T-cell (primary cell): Measurements from ENCODE around the gene MAPKAP1. TPM values are rescaled to one million over a fixed set of nuclear protein-coding genes. Genes with fewer than 3 reads are reported as not detected.

Experiments
- ATAC-seq, 4 experiments: fragments of 200-7000 bp in 3 of 4; fragments of 150-1000 bp in 1 of 4; cut with Tn5 transposase; replicated peaks in 1 of 4; 1 replicate in 3 of 4; 2 replicates in 1 of 4; pipeline ENCODE4 v1.10.0; 2021; ENCODE audit warnings: moderate library complexity in 3 of 4, mild to moderate bottlenecking in 2 of 4, moderate number of reproducible peaks in 1 of 4
- CTCF ChIA-PET, 2 donors: fragments of 300-600 bp; sonication (Branson Sonifier 250); formaldehyde crosslinking; loops; one replicate each; lab custom pipeline; 2022; ENCODE audit warnings: antibody characterized with exemption in 2 of 2; lab: Charles Lee
- POLR2A ChIA-PET, 2 donors: fragments of 300-600 bp; sonication (Branson Sonifier 250); formaldehyde crosslinking; loops; one replicate each; lab custom pipeline; 2022; ENCODE audit warnings: antibody characterized with exemption in 2 of 2; lab: Charles Lee
- DNase-seq, 35 experiments: peaks; one replicate each; pipeline versions ENCODE4 v3.0.0 to v3.0.0-alpha.2; 2013 to 2023
- H3K27ac ChIP-seq: one replicate; pipeline ENCODE4 v1.5.1; 2013; ENCODE audit warnings: low read length
- H3K27me3 ChIP-seq, 2 experiments: replicated peaks in 1 of 2; 1 replicate in 1 of 2; 2 replicates in 1 of 2; pipeline versions ENCODE4 v1.6.1 to v1.7.0; 2013; ENCODE audit warnings: low read length in 1 of 2, mixed read lengths in 1 of 2; ENCODE audit not compliant: control insufficient read depth in 2 of 2, insufficient read depth in 2 of 2; ENCODE audit errors: extremely low read depth in 1 of 2
- H3K36me3 ChIP-seq, 2 donors: 1 replicate in 1 of 2; 2 replicates in 1 of 2; pipeline versions ENCODE4 v1.6.1 to v1.7.0; 2013; ENCODE audit warnings: low read length in 1 of 2; ENCODE audit not compliant: control insufficient read depth in 2 of 2, insufficient read depth in 1 of 2; ENCODE audit errors: extremely low read depth in 1 of 2
- H3K4me1 ChIP-seq, 2 experiments: 1 replicate in 1 of 2; 2 replicates in 1 of 2; pipeline versions ENCODE4 v1.6.1 to v1.7.0; 2013; ENCODE audit warnings: low read length in 2 of 2, mixed read lengths in 1 of 2; ENCODE audit not compliant: insufficient read depth in 2 of 2, control insufficient read depth in 1 of 2; ENCODE audit errors: extremely low read depth in 1 of 2
- H3K4me3 ChIP-seq, 2 donors: 1 replicate in 1 of 2; 2 replicates in 1 of 2; pipeline versions ENCODE4 v1.5.1 to v1.7.0; 2013; ENCODE audit warnings: mild to moderate bottlenecking in 2 of 2, low read length in 1 of 2, moderate library complexity in 1 of 2; ENCODE audit not compliant: control insufficient read depth in 1 of 2; ENCODE audit errors: extremely low read depth in 1 of 2
- H3K9me3 ChIP-seq: 2 replicates; pipeline ENCODE4 v1.7.0; 2013
- H3K27ac Mint-ChIP-seq, 2 donors: one replicate each; pipeline ENCODE4 v1.8.0; 2020 to 2021; ENCODE audit warnings: mild to moderate bottlenecking in 2 of 2, mixed read lengths in 2 of 2
- H3K27me3 Mint-ChIP-seq, 2 donors: one replicate each; pipeline ENCODE4 v1.8.0; 2021 to 2022; ENCODE audit warnings: mixed read lengths in 2 of 2
- H3K36me3 Mint-ChIP-seq: one replicate; pipeline ENCODE4 v1.8.0; 2021; ENCODE audit warnings: mixed read lengths
- H3K4me1 Mint-ChIP-seq, 3 donors: one replicate each; pipeline ENCODE4 v1.8.0; 2020 to 2022; ENCODE audit warnings: mixed read lengths in 3 of 3, mild to moderate bottlenecking in 1 of 3
- H3K4me3 Mint-ChIP-seq, 3 donors: one replicate each; pipeline ENCODE4 v1.8.0; 2020 to 2022; ENCODE audit warnings: mild to moderate bottlenecking in 3 of 3, mixed read lengths in 3 of 3, moderate library complexity in 3 of 3
- H3K9me3 Mint-ChIP-seq, 3 donors: one replicate each; pipeline ENCODE4 v1.8.0; 2020 to 2022; ENCODE audit warnings: mixed read lengths in 3 of 3
- WGBS: methylation state at CpG from one replicate; pipeline ENCODE4 v1.1.5; 2013; ENCODE audit warnings: missing lambda C conversion rate; ENCODE audit not compliant: insufficient coverage; 5-methylcytosine and 5-hydroxymethylcytosine counted together
- total RNA-seq, 35 experiments: library from RNA in 6 of 35; stranded (reverse) in 6 of 35; fragments of 120-200 nt in 1 of 35; gene quantifications; one replicate each; pipeline versions ENCODE4 v1.2.1 to v1.2.4 and lab custom pipeline; 2013 to 2026

MAPKAP1 gene
- total RNA-seq, 5 donors from 2014 or later (not counting 1 experiment from before 2014, with no cell fraction given): 50.2 to 60.3 (median 55.6) TPM

- Histone ChIP-seq H3K9me3 (no peaks in the 10 kb centered on the region), H3K36me3 (no peaks in the 10 kb centered on the region), H3K4me1 (peaks cover 0 to 2% of the 10 kb centered on the region in 2 experiments), H3K4me3 (no peak overlapping the region), H3K27me3 (peaks cover 0 to 34% of the 10 kb centered on the region in 2 experiments), H3K27ac (no peak overlapping the region)
- Mint-ChIP-seq H3K4me1 (peaks cover 7 to 17% (median 8%) of the 10 kb centered on the region in 3 donors), H3K27me3 (peaks cover 20 to 22% of the 10 kb centered on the region in 2 donors), H3K36me3 (no peaks in the 10 kb centered on the region), H3K27ac (no peak overlapping the region), H3K9me3 (no peaks in the 10 kb centered on the region), H3K4me3 (no peak overlapping the region)
- ATAC-seq (no peak), DNase-seq (no peak)
- CTCF ChIA-PET: no interaction called here
- 81% methylated on average over 7 of the region's 8 CpGs for WGBS
- POLR2A ChIA-PET: no interaction called here
Measured at GRCh38 chr9:125413579-125413978, 293.4 kb downstream of the MAPKAP1 start.

- Histone ChIP-seq H3K36me3 (no peaks in the 10 kb centered on the region), H3K27me3 (peaks cover 0 to 48% of the 10 kb centered on the region in 2 experiments), H3K4me1 (peaks cover 0 to 16% of the 10 kb centered on the region in 2 experiments), H3K4me3 (no peak overlapping the region), H3K27ac (no peak overlapping the region), H3K9me3 (no peaks in the 10 kb centered on the region)
- ATAC-seq (no peak), DNase-seq (no peak)
- H3K9me3 Mint-ChIP-seq: no peaks in the 10 kb centered on the region
- H3K4me1 Mint-ChIP-seq: peaks cover 10 to 18% (median 12%) of the 10 kb centered on the region in 3 donors
- no peak overlapping the region for H3K4me3 Mint-ChIP-seq
- H3K27me3 Mint-ChIP-seq: peaks cover 23 to 26% of the 10 kb centered on the region in 2 donors
- POLR2A ChIA-PET: no interaction called here
- H3K27ac Mint-ChIP-seq: no peak overlapping the region
- WGBS: 67% methylated on average over 7 of the region's 10 CpGs
- H3K36me3 Mint-ChIP-seq: no peaks in the 10 kb centered on the region
- CTCF ChIA-PET: no interaction called here
Measured at GRCh38 chr9:125412166-125412565, 294.8 kb downstream of the MAPKAP1 start.

GRCh38 chr9:125411171-125411756 lies 295.7 kb downstream of the MAPKAP1 start:
- peaks cover 29 to 35% of the 10 kb centered on the region in 2 donors for H3K27me3 Mint-ChIP-seq
- H3K27ac ChIP-seq: no peak overlapping the region
- H3K4me3 ChIP-seq: no peak overlapping the region
- H3K27me3 ChIP-seq: peaks cover 0 to 57% of the 10 kb centered on the region in 2 experiments
- POLR2A ChIA-PET: no interaction called here
- CTCF ChIA-PET: interaction anchor here in 1 of 2 donors (0.6 kb wide), 1 partner anchor 993 kb away, joined by 4 read pairs; no protein-coding TSS in a partner anchor
- DNase-seq (no peak), ATAC-seq (no peak)
- H3K27ac Mint-ChIP-seq: no peak overlapping the region
- peaks cover 10 to 18% (median 12%) of the 10 kb centered on the region in 3 donors for H3K4me1 Mint-ChIP-seq
- no peaks in the 10 kb centered on the region for H3K36me3 ChIP-seq
- H3K9me3 ChIP-seq: no peaks in the 10 kb centered on the region
- no peaks in the 10 kb centered on the region for H3K9me3 Mint-ChIP-seq
- H3K4me1 ChIP-seq: peaks cover 0 to 16% of the 10 kb centered on the region in 2 experiments
- whole genome bisulfite sequencing: 80% methylated on average over 10 of the region's 14 CpGs
- no peaks in the 10 kb centered on the region for H3K36me3 Mint-ChIP-seq
- H3K4me3 Mint-ChIP-seq: peak overlapping the region in 2 of 3 donors; percentile 43 to 62

GRCh38 chr9:125410522-125410894 lies 296.5 kb downstream of the MAPKAP1 start:
- no peak for ATAC-seq
- H3K27me3 ChIP-seq: peaks cover 0 to 61% of the 10 kb centered on the region in 2 experiments
- no peak overlapping the region for H3K4me3 ChIP-seq
- H3K4me1 ChIP-seq: peaks cover 0 to 16% of the 10 kb centered on the region in 2 experiments
- peaks cover 10 to 18% (median 12%) of the 10 kb centered on the region in 3 donors for H3K4me1 Mint-ChIP-seq
- no peaks in the 10 kb centered on the region for H3K36me3 ChIP-seq
- ChIA-PET POLR2A (no interaction called here), CTCF (no interaction called here)
- DNase-seq: no peak
- H3K27ac ChIP-seq: no peak overlapping the region
- peak overlapping the region in 2 of 3 donors; percentile 22 to 87 for H3K4me3 Mint-ChIP-seq
- no peaks in the 10 kb centered on the region for H3K36me3 Mint-ChIP-seq
- WGBS: 95% methylated on average over 21 of the region's 24 CpGs
- H3K27me3 Mint-ChIP-seq: peaks cover 35 to 41% of the 10 kb centered on the region in 2 donors
- H3K9me3 ChIP-seq: no peaks in the 10 kb centered on the region
- H3K27ac Mint-ChIP-seq: no peak overlapping the region
- no peaks in the 10 kb centered on the region for H3K9me3 Mint-ChIP-seq

GRCh38 chr9:125409637-125410521 lies 297.1 kb downstream of the MAPKAP1 start:
- Histone ChIP-seq H3K9me3 (no peaks in the 10 kb centered on the region), H3K36me3 (no peaks in the 10 kb centered on the region), H3K4me1 (peaks cover 0 to 16% of the 10 kb centered on the region in 2 experiments), H3K27me3 (peaks cover 0 to 61% of the 10 kb centered on the region in 2 experiments), H3K27ac (no peak overlapping the region), H3K4me3 (no peak overlapping the region)
- Mint-ChIP-seq H3K36me3 (no peaks in the 10 kb centered on the region), H3K9me3 (no peaks in the 10 kb centered on the region), H3K27me3 (peaks cover 35 to 41% of the 10 kb centered on the region in 2 donors), H3K4me1 (peaks cover 10 to 18% (median 12%) of the 10 kb centered on the region in 3 donors), H3K27ac (peak overlapping the region in 1 of 2 donors; percentile 12), H3K4me3 (peak overlapping the region; percentile 5 to 87 (median 22))
- POLR2A ChIA-PET: no interaction called here
- 83% methylated on average over 10 of the region's 13 CpGs for WGBS
- CTCF ChIA-PET: no interaction called here
- DNase-seq (peak in 16 of 35 experiments; percentile 12 to 80 (median 44)), ATAC-seq (peak in 2 of 4 experiments; percentile 14 to 85)

- H3K4me1 ChIP-seq: peaks cover 0 to 16% of the 10 kb centered on the region in 2 experiments
- no peak overlapping the region for H3K27ac Mint-ChIP-seq
- no peak overlapping the region for H3K27ac ChIP-seq
- peaks cover 35 to 41% of the 10 kb centered on the region in 2 donors for H3K27me3 Mint-ChIP-seq
- ChIA-PET CTCF (no interaction called here), POLR2A (no interaction called here)
- H3K4me1 Mint-ChIP-seq: peaks cover 10 to 18% (median 12%) of the 10 kb centered on the region in 3 donors
- no peaks in the 10 kb centered on the region for H3K36me3 ChIP-seq
- 90% methylated on average over 4 of the region's 20 CpGs for WGBS
- H3K9me3 Mint-ChIP-seq: no peaks in the 10 kb centered on the region
- H3K9me3 ChIP-seq: no peaks in the 10 kb centered on the region
- ATAC-seq (no peak), DNase-seq (no peak)
- no peak overlapping the region for H3K4me3 ChIP-seq
- peaks cover 0 to 61% of the 10 kb centered on the region in 2 experiments for H3K27me3 ChIP-seq
- no peaks in the 10 kb centered on the region for H3K36me3 Mint-ChIP-seq
- H3K4me3 Mint-ChIP-seq: peak overlapping the region; percentile 62 to 87 (median 70)
Measured at GRCh38 chr9:125409217-125409636, 297.8 kb downstream of the MAPKAP1 start.
